ENCODE data around the gene HSD17B1. TPM values are rescaled to one million over a fixed set of nuclear protein-coding genes. Genes with fewer than 3 reads are reported as not detected.

HSD17B1 gene
- total and polyA plus RNA-seq, 2 of the 13 experiments (the other 11 are each of a cell fraction or from before 2014, with no cell fraction given): 0.54 to 0.93 TPM

GRCh38 chr17:42563143-42563509 is 10.4 kb downstream of the HSD17B1 start (continued):
- TF ChIP-seq ZFP91 (CRISPR knock-in tag; IDR thresholded peaks at IDR 0.05; ENCODE audit: borderline replicate concordance) (no peak), ZBTB7B (CRISPR knock-in tag; IDR thresholded peaks at IDR 0.05) (no peak), HNF4G (IDR thresholded peaks at IDR 0.05; ENCODE audit: borderline replicate concordance, low read depth, low read length) (0 out of 2 replicates have a peak, but pooled peaks have one; percentile 16), HNF4G (CRISPR knock-in tag; IDR thresholded peaks at IDR 0.05; ENCODE audit: borderline replicate concordance, low read depth) (no peak; the same call in 1 of the 2 replicates), POLR2AphosphoS5 (IDR thresholded peaks at IDR 0.05; ENCODE audit: low read depth, low read length) (0 out of 2 replicates have a peak, but pooled peaks have one; percentile 21), CBFB (CRISPR knock-in tag; IDR thresholded peaks at IDR 0.05) (no peak), ZBED4 (CRISPR knock-in tag; IDR thresholded peaks at IDR 0.05; ENCODE audit: borderline replicate concordance) (no peak), ADNP (CRISPR knock-in tag; IDR thresholded peaks at IDR 0.05) (no peak), ZNF7 (CRISPR knock-in tag; IDR thresholded peaks at IDR 0.05) (0 out of 2 replicates have a peak, but pooled peaks have one; percentile 0), RARA (CRISPR knock-in tag; IDR thresholded peaks at IDR 0.05) (no peak), SMAD3 (CRISPR knock-in tag; IDR thresholded peaks at IDR 0.05) (no peak), PHF20 (CRISPR knock-in tag; IDR thresholded peaks at IDR 0.05) (no peak), ARID5B (CRISPR knock-in tag; IDR thresholded peaks at IDR 0.05) (no peak), ZNF337 (CRISPR knock-in tag; IDR thresholded peaks at IDR 0.05; ENCODE audit: borderline replicate concordance, low read depth) (no peak), NFATC3 (CRISPR knock-in tag; IDR thresholded peaks at IDR 0.05) (peak; percentile 44; the same call in 1 of the 2 replicates), PAF1 (CRISPR knock-in tag; IDR thresholded peaks at IDR 0.05) (no peak), ZNF572 (CRISPR knock-in tag; IDR thresholded peaks at IDR 0.05) (no peak), TEF (CRISPR knock-in tag; IDR thresholded peaks at IDR 0.05) (0 out of 2 replicates have a peak, but pooled peaks have one; percentile 57), POGZ (CRISPR knock-in tag; IDR thresholded peaks at IDR 0.05) (no peak), ZNF598 (CRISPR knock-in tag; IDR thresholded peaks at IDR 0.05; ENCODE audit: borderline replicate concordance) (0 out of 2 replicates have a peak, but pooled peaks have one; percentile 7)
